Transverse colon (tissue), 4 donors: ENCODE data around the gene OLFM2. TPM values are rescaled to one million over a fixed set of nuclear protein-coding genes. Genes with fewer than 3 reads are reported as not detected.

Experiments used
- DNase-seq: peaks from one replicate; pipeline ENCODE4 v3.0.0-alpha.2; 2019
- H3K27ac ChIP-seq, 4 donors: fragments of 200-600 bp; sonication (generic); 2 replicates each; pipeline ENCODE4 v1.5.1; 2016 to 2018; ENCODE audit warnings: inconsistent platforms in 4 of 4
- H3K27me3 ChIP-seq: fragments of 200-600 bp; sonication (generic); 2 replicates; pipeline ENCODE4 v1.5.1; 2017; ENCODE audit warnings: inconsistent platforms
- H3K36me3 ChIP-seq, 4 donors: fragments of 200-600 bp; sonication (generic); 2 replicates each; pipeline ENCODE4 v1.5.1; 2017 to 2019; ENCODE audit warnings: inconsistent platforms in 4 of 4
- H3K4me1 ChIP-seq, 4 donors: fragments of 200-600 bp; sonication (generic); 2 replicates each; pipeline ENCODE4 v1.5.1; 2017 to 2020; ENCODE audit warnings: inconsistent platforms in 4 of 4
- H3K4me3 ChIP-seq, 4 donors: fragments of 200-600 bp; sonication (generic); 1 replicate in 1 of 4; 2 replicates in 3 of 4; pipeline versions ENCODE4 v1.5.1 to v1.6.1; 2017 to 2019; ENCODE audit warnings: inconsistent platforms in 4 of 4
- H3K9me3 ChIP-seq, 2 donors: fragments of 200-600 bp; sonication (generic); 2 replicates each; pipeline ENCODE4 v1.5.1; 2017 to 2019; ENCODE audit warnings: inconsistent platforms in 2 of 2
- CTCF ChIP-seq, 5 experiments: fragments of 200-600 bp in 3 of 5; fragments of 450-650 bp in 2 of 5; sonication (generic) in 3 of 5; IDR thresholded peaks; 1 replicate in 2 of 5; 2 replicates in 3 of 5; pipeline ENCODE4 v1.5.1; 2016 to 2017; ENCODE audit warnings: antibody characterized with exemption in 5 of 5, inconsistent platforms in 3 of 5, mild to moderate bottlenecking in 2 of 5, moderate library complexity in 1 of 5
- EP300 ChIP-seq: sonication (generic); formaldehyde crosslinking; IDR thresholded peaks from one replicate; pipeline ENCODE4 v1.6.1; 2017; ENCODE audit warnings: antibody characterized with exemption, low read depth
- POLR2A ChIP-seq: fragments of 450-650 bp; IDR thresholded peaks from one replicate; pipeline ENCODE4 v1.6.1; 2016; ENCODE audit warnings: antibody characterized with exemption, mild to moderate bottlenecking, moderate library complexity
- POLR2AphosphoS5 ChIP-seq, 3 donors: sonication (generic); formaldehyde crosslinking; IDR thresholded peaks; one replicate each; pipeline ENCODE4 v1.6.1; 2016; ENCODE audit warnings: antibody characterized with exemption in 3 of 3
- WGBS, 2 donors: methylation state at CpG; one replicate each; pipeline ENCODE4 v1.1.5; 2018; ENCODE audit warnings: low coverage in 1 of 2; 5-methylcytosine and 5-hydroxymethylcytosine counted together
- in situ Hi-C, 4 donors: fragments of 200-750 bp; cut with MboI; loops; one replicate each; pipeline versions ENCODE4 v1.15.0 to v1.15.1; 2017; ENCODE audit warnings: low sequenced_read_pairs in 3 of 4, low pct_ligation_motif_present in 1 of 4, low pct_unique_long_range_greater_than_20kb in 1 of 4
- intact Hi-C: fragments of 100-400 bp; cut with DNase I; formaldehyde crosslinking; loops from one replicate; pipeline ENCODE4 v1.15.1; 2023; ENCODE audit warnings: low total_unique reads
- total RNA-seq, 4 donors: library from RNA; depleted of rRNA; stranded (reverse); fragments of >200 nt; gene quantifications; one replicate each; pipeline ENCODE4 v1.1.0, GENCODE V29; 2016

OLFM2 gene
- total RNA-seq, 4 donors from 2014 or later = 2.0 to 2.7 TPM; not detected in 2

GRCh38 chr19:9939301-9939913, 3.1 kb upstream of the OLFM2 start:
- no peaks in the 10 kb centered on the region for H3K36me3 ChIP-seq
- whole genome bisulfite sequencing, 2 donors = 51 to 60% methylated on average over 2 to 3 of the region's 3 CpGs
- TF ChIP-seq POLR2A (no peak), EP300 (no peak), CTCF (IDR thresholded peaks at IDR 0.05) (no peak), POLR2AphosphoS5 (IDR thresholded peaks at IDR 0.05) (no peak)
- H3K4me1 ChIP-seq = peaks cover 0 to 18% (median 10%) of the 10 kb centered on the region in 4 donors
- no peak overlapping the region for H3K27ac ChIP-seq
- H3K27me3 ChIP-seq = peaks cover 33% of the 10 kb centered on the region
- in situ Hi-C loops (loop anchor here (10.0 to 25.0 kb wide), 2 partner anchors 85 to 448 kb away; partner anchors contain the start of gene TYK2 (in 3 of the 4)), intact Hi-C loops (no loop called here)
- no peak overlapping the region for H3K4me3 ChIP-seq
- DNase-seq = no peak
- peaks cover 0 to 6% of the 10 kb centered on the region in 2 donors for H3K9me3 ChIP-seq

GRCh38 chr19:9937001-9937411, 691 bp upstream of the OLFM2 start:
- H3K36me3 ChIP-seq = no peaks in the 10 kb centered on the region
- peaks cover 0 to 20% (median 10%) of the 10 kb centered on the region in 4 donors for H3K4me1 ChIP-seq
- peaks cover 57% of the 10 kb centered on the region for H3K27me3 ChIP-seq
- no peak for DNase-seq
- no peak overlapping the region for H3K27ac ChIP-seq
- TF ChIP-seq EP300 (no peak), CTCF (IDR thresholded peaks at IDR 0.05) (no peak), POLR2AphosphoS5 (IDR thresholded peaks at IDR 0.05) (no peak), POLR2A (no peak)
- 0 to 11% methylated on average over 7 to 20 of the region's 20 CpGs for WGBS, 2 donors
- peaks cover 0 to 4% of the 10 kb centered on the region in 2 donors for H3K9me3 ChIP-seq
- in situ Hi-C loops = loop anchor here (10.0 to 25.0 kb wide), 2 partner anchors 88 to 450 kb away; partner anchors contain the start of gene TYK2 (in 3 of the 4)
- H3K4me3 ChIP-seq = no peak overlapping the region
- intact Hi-C loops = no loop called here

GRCh38 chr19:9935506-9936325, 599 bp downstream of the OLFM2 start:
- no peak for TF ChIP-seq CTCF (IDR thresholded peaks at IDR 0.05)
- no peak for TF ChIP-seq POLR2AphosphoS5 (IDR thresholded peaks at IDR 0.05)
- TF ChIP-seq POLR2A = no peak
- TF ChIP-seq EP300 = no peak
- Histone ChIP-seq H3K27me3 (peaks cover 57% of the 10 kb centered on the region), H3K36me3 (no peaks in the 10 kb centered on the region), H3K4me3 (peak overlapping the region in 2 of 4 donors; percentile 25 to 49), H3K27ac (no peak overlapping the region), H3K4me1 (peaks cover 3 to 24% (median 10%) of the 10 kb centered on the region in 4 donors), H3K9me3 (no peaks in the 10 kb centered on the region)
- intact Hi-C loops (no loop called here), in situ Hi-C loops (loop anchor here (10.0 to 25.0 kb wide), 2 partner anchors 89 to 452 kb away; partner anchors contain the start of gene TYK2 (in 3 of the 4))
- no peak for DNase-seq
- 0 to 3% methylated on average over 6 to 26 of the region's 44 CpGs for WGBS, 2 donors
